Measurements from ENCODE around the gene PPP3CA. TPM values are rescaled to one million over a fixed set of nuclear protein-coding genes. Genes with fewer than 3 reads are reported as not detected.

Gene PPP3CA
- total RNA-seq, 4 donors from 2014 or later: 38.5 to 46.7 (median 40.6) TPM

GRCh38 chr4:101258883-101259282, 88.4 kb downstream of the PPP3CA start:
- 63 to 84% methylated on average over 2 of the region's 2 CpGs for WGBS, 2 donors
- intact Hi-C loops (cut with DNase I; ENCODE audit: low total_unique reads): no loop called here
- no peak overlapping the region for H3K4me3 ChIP-seq (ENCODE audit: low read depth, poor library complexity, severe bottlenecking)
- TF ChIP-seq POLR2A (IDR thresholded peaks at IDR 0.05) (no peak), CTCF (IDR thresholded peaks at IDR 0.05) (no peak)
- no peak for DNase-seq (ENCODE audit: low spot score in 2 of 2)

- intact Hi-C loops (cut with DNase I; ENCODE audit: low total_unique reads): no loop called here
Observed at GRCh38 chr4:101256222-101256621, 91.1 kb downstream of the PPP3CA start.

GRCh38 chr4:101254776-101255175, 92.5 kb downstream of the PPP3CA start:
- WGBS, 2 donors: 56 to 60% methylated on average over 4 of the region's 4 CpGs
- intact Hi-C loops (cut with DNase I; ENCODE audit: low total_unique reads): no loop called here

More at GRCh38 chr4:101256222-101256621, 91.1 kb downstream of the PPP3CA start:
- no peak overlapping the region for H3K4me3 ChIP-seq (ENCODE audit: low read depth, poor library complexity, severe bottlenecking)
- no peak for DNase-seq (ENCODE audit: low spot score in 2 of 2)
- TF ChIP-seq POLR2A (IDR thresholded peaks at IDR 0.05) (no peak), CTCF (IDR thresholded peaks at IDR 0.05) (no peak)

GRCh38 chr4:101253121-101253520, 94.2 kb downstream of the PPP3CA start:
- TF ChIP-seq POLR2A (IDR thresholded peaks at IDR 0.05): no peak
- no peak for TF ChIP-seq CTCF (IDR thresholded peaks at IDR 0.05)
- no peak for DNase-seq (ENCODE audit: low spot score in 2 of 2)
- intact Hi-C loops (cut with DNase I; ENCODE audit: low total_unique reads): no loop called here
- WGBS, 2 donors: 48 to 57% methylated on average over 1 of the region's 1 CpG
- no peak overlapping the region for H3K4me3 ChIP-seq (ENCODE audit: low read depth, poor library complexity, severe bottlenecking)

More at GRCh38 chr4:101254776-101255175, 92.5 kb downstream of the PPP3CA start:
- no peak for DNase-seq (ENCODE audit: low spot score in 2 of 2)
- TF ChIP-seq POLR2A (IDR thresholded peaks at IDR 0.05): no peak
- no peak for TF ChIP-seq CTCF (IDR thresholded peaks at IDR 0.05)
- no peak overlapping the region for H3K4me3 ChIP-seq (ENCODE audit: low read depth, poor library complexity, severe bottlenecking)

GRCh38 chr4:101252721-101253120, 94.6 kb downstream of the PPP3CA start:
- no peak overlapping the region for H3K4me3 ChIP-seq (ENCODE audit: low read depth, poor library complexity, severe bottlenecking)
- DNase-seq (ENCODE audit: low spot score in 2 of 2): no peak
- TF ChIP-seq POLR2A (IDR thresholded peaks at IDR 0.05): no peak
- TF ChIP-seq CTCF (IDR thresholded peaks at IDR 0.05): no peak
- 37 to 47% methylated on average over 2 of the region's 2 CpGs for WGBS, 2 donors
- intact Hi-C loops (cut with DNase I; ENCODE audit: low total_unique reads): no loop called here

- no peak for DNase-seq (ENCODE audit: low spot score in 2 of 2)
- WGBS, 2 donors: 87 to 92% methylated on average over 3 of the region's 3 CpGs
- no peak overlapping the region for H3K4me3 ChIP-seq (ENCODE audit: low read depth, poor library complexity, severe bottlenecking)
- intact Hi-C loops (cut with DNase I; ENCODE audit: low total_unique reads): no loop called here
- no peak for TF ChIP-seq POLR2A (IDR thresholded peaks at IDR 0.05)
- no peak for TF ChIP-seq CTCF (IDR thresholded peaks at IDR 0.05)
Observed at GRCh38 chr4:101251261-101251660, 96.1 kb downstream of the PPP3CA start.

Data from lower leg skin (tissue), 4 donors.